Measurements from ENCODE around the gene PCNT. TPM values are rescaled to one million over a fixed set of nuclear protein-coding genes. Genes with fewer than 3 reads are reported as not detected.

PCNT gene
- total and polyA plus RNA-seq, 2 of the 8 experiments (the other 6 are each of a cell fraction or from before 2014, with no cell fraction given): 9.9 to 45.1 TPM

DNA sequence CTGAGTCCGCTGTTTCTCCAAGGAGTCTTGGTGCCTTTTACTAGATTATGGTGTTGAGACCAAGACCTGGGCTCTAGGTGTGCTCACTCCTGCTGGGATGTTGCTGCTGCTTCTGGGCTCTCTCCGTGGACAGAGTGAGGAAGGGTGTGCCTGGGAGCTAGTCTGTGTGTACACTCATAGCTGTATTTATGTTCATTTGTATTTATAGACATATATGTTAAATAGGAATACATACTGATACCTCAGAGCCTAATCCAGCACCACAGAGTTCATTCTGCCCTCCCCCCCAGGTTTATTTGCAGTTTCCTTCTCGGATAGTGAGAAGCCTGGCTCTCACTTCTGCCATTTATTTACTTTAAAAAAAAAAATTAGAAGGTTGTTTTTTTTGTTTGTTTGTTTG, 12.6 kb downstream of the PCNT start:
- H2BK15ac ChIP-seq (ENCODE audit: low read length): no peak overlapping the region
- no peak overlapping the region for H2BK120ac ChIP-seq (replicated peaks; ENCODE audit: low read depth, low read length)
- H2AK5ac ChIP-seq (ENCODE audit: low read depth, low read length): no peak overlapping the region
- no peaks in the 10 kb centered on the region for H3K9me3 ChIP-seq (ENCODE audit: insufficient read depth in 2 of 2, low read depth in 1 of 2, low read length in 1 of 2)
- FAIRE-seq (no peak), DNase-seq (ENCODE audit: low read depth in 1 of 2, low spot score in 2 of 2) (no peak)
- no peak overlapping the region for H3K14ac ChIP-seq (ENCODE audit: insufficient read length)
- no peak overlapping the region for H4K91ac ChIP-seq (replicated peaks; ENCODE audit: insufficient read length, low read length)
- H4K8ac ChIP-seq (ENCODE audit: extremely low read depth, insufficient read depth, low read length): no peak overlapping the region
- peaks cover 0 to 2% of the 10 kb centered on the region in 2 experiments for H4K20me1 ChIP-seq (replicated peaks in 1 of 2; ENCODE audit: control insufficient read depth in 1 of 2, insufficient read depth in 2 of 2, low read length in 2 of 2)
- H3K79me2 ChIP-seq (ENCODE audit: control insufficient read depth in 1 of 2, insufficient read depth in 2 of 2, low read length in 2 of 2): peaks cover 0 to 27% of the 10 kb centered on the region in 2 experiments; a peak in 2 of 4 replicates
- no peak overlapping the region for H4K5ac ChIP-seq (ENCODE audit: insufficient read length, low read depth, low read length)
- no peak overlapping the region for H2BK12ac ChIP-seq (ENCODE audit: low read depth, low read length)
- H2BK5ac ChIP-seq (ENCODE audit: low read depth, low read length): no peak overlapping the region
- no peak overlapping the region for H3K27ac ChIP-seq (ENCODE audit: low read depth, low read length)
- no peak overlapping the region for H3K4me3 ChIP-seq (ENCODE audit: extremely low read depth in 1 of 4, insufficient read depth in 2 of 4, low read depth in 3 of 4, low read length in 4 of 4)
- no peak overlapping the region for H3K18ac ChIP-seq (ENCODE audit: extremely low read depth, low read length)
- no peaks in the 10 kb centered on the region for H3K27me3 ChIP-seq (replicated peaks in 1 of 4; ENCODE audit: control insufficient read depth in 3 of 4, extremely low read depth in 1 of 4, insufficient read depth in 3 of 4, low read length in 3 of 4)
- ChIA-PET CTCF (ENCODE audit: partially characterized antibody) (interaction anchor here (0.6 to 1.0 kb wide), 3 partner anchors 11 to 193 kb away, joined by 3 to 4 read pairs (median 3); no protein-coding TSS in a partner anchor), POLR2A (ENCODE audit: partially characterized antibody) (interaction anchor here (0.7 kb wide), 1 partner anchor 844 kb away, joined by 3 read pairs; no protein-coding TSS in a partner anchor)
- no peak overlapping the region for H2BK20ac ChIP-seq (ENCODE audit: low read length)
- no peak overlapping the region for H3K4ac ChIP-seq (replicated peaks; ENCODE audit: insufficient read length, low read depth, low read length)
- no peaks in the 10 kb centered on the region; the same call in none of the 2 replicates for H3K79me1 ChIP-seq (ENCODE audit: low read depth, low read length)
- peaks cover 5 to 42% (median 20%) of the 10 kb centered on the region in 4 experiments; a peak in 7 of 8 replicates for H3K36me3 ChIP-seq (ENCODE audit: control insufficient read depth in 2 of 4, insufficient read depth in 4 of 4, low read length in 3 of 4)
- 95% methylated on average over 3 of the region's 3 CpGs; no CpG with 5 or more reads in 1 of the 2 experiments for WGBS, 2 experiments (ENCODE audit: extremely low coverage in 1 of 2, insufficient coverage in 1 of 2, insufficient read length in 1 of 2, insufficient replicate concordance in 2 of 2, low coverage in 1 of 2, low lambda C conversion rate in 2 of 2, missing lambda C conversion rate in 1 of 2)
- no peak overlapping the region for H3K9ac ChIP-seq (replicated peaks in 1 of 4; ENCODE audit: extremely low read depth in 1 of 4, low read depth in 3 of 4, low read length in 3 of 4)
- H3K4me1 ChIP-seq (replicated peaks in 1 of 4; ENCODE audit: control insufficient read depth in 3 of 4, insufficient read depth in 4 of 4, low read length in 3 of 4): no peaks in the 10 kb centered on the region
- H3K56ac ChIP-seq (replicated peaks; ENCODE audit: insufficient read length, low read depth, low read length): no peak overlapping the region
- H2AFZ ChIP-seq (ENCODE audit: low read length): no peak overlapping the region
- no peaks in the 10 kb centered on the region for H3K23me2 ChIP-seq (ENCODE audit: low read depth, low read length)
- no peak overlapping the region for H3K23ac ChIP-seq (ENCODE audit: insufficient read length)
- H3K4me2 ChIP-seq (ENCODE audit: insufficient read depth in 1 of 2, low read depth in 2 of 2, low read length in 2 of 2): no peak overlapping the region
- no peak for TF ChIP-seq CHD2 (IDR thresholded peaks at IDR 0.05; ENCODE audit: low read length)
- no peak for TF ChIP-seq JUND (IDR thresholded peaks at IDR 0.05; ENCODE audit: low read length)
- TF ChIP-seq SAP30 (IDR thresholded peaks at IDR 0.05; ENCODE audit: insufficient read depth, insufficient replicate concordance, low read length): no peak
- TF ChIP-seq TBP (IDR thresholded peaks at IDR 0.05; ENCODE audit: low read depth, low read length): no peak
- TF ChIP-seq SP2 (IDR thresholded peaks at IDR 0.05; ENCODE audit: low read length): no peak
- no peak for TF ChIP-seq BACH1 (IDR thresholded peaks at IDR 0.05; ENCODE audit: low read length)
- TF ChIP-seq, protein P1, sequence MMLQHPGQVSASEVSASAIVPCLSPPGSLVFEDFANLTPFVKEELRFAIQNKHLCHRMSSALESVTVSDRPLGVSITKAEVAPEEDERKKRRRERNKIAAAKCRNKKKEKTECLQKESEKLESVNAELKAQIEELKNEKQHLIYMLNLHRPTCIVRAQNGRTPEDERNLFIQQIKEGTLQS (IDR thresholded peaks at IDR 0.05; ENCODE audit: insufficient read depth, low read depth, low read length): no peak
- TF ChIP-seq, protein P2, sequence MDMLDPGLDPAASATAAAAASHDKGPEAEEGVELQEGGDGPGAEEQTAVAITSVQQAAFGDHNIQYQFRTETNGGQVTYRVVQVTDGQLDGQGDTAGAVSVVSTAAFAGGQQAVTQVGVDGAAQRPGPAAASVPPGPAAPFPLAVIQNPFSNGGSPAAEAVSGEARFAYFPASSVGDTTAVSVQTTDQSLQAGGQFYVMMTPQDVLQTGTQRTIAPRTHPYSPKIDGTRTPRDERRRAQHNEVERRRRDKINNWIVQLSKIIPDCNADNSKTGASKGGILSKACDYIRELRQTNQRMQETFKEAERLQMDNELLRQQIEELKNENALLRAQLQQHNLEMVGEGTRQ (IDR thresholded peaks at IDR 0.05; ENCODE audit: low read length): no peak
- no peak for TF ChIP-seq ASH2L (IDR thresholded peaks at IDR 0.05; ENCODE audit: low read length)
